ENCODE results near the gene CYP2E1. TPM values are rescaled to one million over a fixed set of nuclear protein-coding genes. Genes with fewer than 3 reads are reported as not detected.
"Not testable (repeated sequence)": the region's sequence is repeated elsewhere in the genome, so short reads cannot be mapped to it uniquely, and the experiment has no call there.

The CYP2E1 gene
- total RNA-seq, 1 donor from 2014 or later, result 3.1 TPM

GRCh38 chr10:133567119-133567518 is 40.0 kb downstream of the CYP2E1 start:
- H3K27ac Mint-ChIP-seq (ENCODE audit: unreplicated experiment), result no peak overlapping the region
- H3K4me1 Mint-ChIP-seq (ENCODE audit: unreplicated experiment), result no peaks in the 10 kb centered on the region
- H3K9me3 Mint-ChIP-seq (ENCODE audit: unreplicated experiment), result no peaks in the 10 kb centered on the region
- H3K4me3 Mint-ChIP-seq (ENCODE audit: unreplicated experiment), result no peak overlapping the region
- TF ChIP-seq CTCF (IDR thresholded peaks at IDR 0.05), result no peak
- no peak for DNase-seq (ENCODE audit: extremely low spot score, unreplicated experiment)
- no peaks in the 10 kb centered on the region for H3K36me3 Mint-ChIP-seq (ENCODE audit: unreplicated experiment)
- H3K27me3 Mint-ChIP-seq (ENCODE audit: unreplicated experiment), result no peaks in the 10 kb centered on the region

- Mint-ChIP-seq H3K36me3 (ENCODE audit: unreplicated experiment) (no peaks in the 10 kb centered on the region), H3K4me1 (ENCODE audit: unreplicated experiment) (no peaks in the 10 kb centered on the region), H3K9me3 (ENCODE audit: unreplicated experiment) (peaks cover under 1% of the 10 kb centered on the region), H3K4me3 (ENCODE audit: unreplicated experiment) (no peak overlapping the region), H3K27ac (ENCODE audit: unreplicated experiment) (no peak overlapping the region), H3K27me3 (ENCODE audit: unreplicated experiment) (no peaks in the 10 kb centered on the region)
- TF ChIP-seq CTCF (IDR thresholded peaks at IDR 0.05), result no peak
- DNase-seq (ENCODE audit: extremely low spot score, unreplicated experiment), result no peak
Measured at GRCh38 chr10:133567609-133568286, 40.6 kb downstream of the CYP2E1 start.

- no peaks in the 10 kb centered on the region for H3K4me1 Mint-ChIP-seq (ENCODE audit: unreplicated experiment)
- no peak overlapping the region for H3K4me3 Mint-ChIP-seq (ENCODE audit: unreplicated experiment)
- no peaks in the 10 kb centered on the region for H3K36me3 Mint-ChIP-seq (ENCODE audit: unreplicated experiment)
- no peak overlapping the region for H3K27ac Mint-ChIP-seq (ENCODE audit: unreplicated experiment)
- no peak for TF ChIP-seq CTCF (IDR thresholded peaks at IDR 0.05)
- H3K9me3 Mint-ChIP-seq (ENCODE audit: unreplicated experiment), result peaks cover 6% of the 10 kb centered on the region
- no peaks in the 10 kb centered on the region for H3K27me3 Mint-ChIP-seq (ENCODE audit: unreplicated experiment)
- no peak for DNase-seq (ENCODE audit: extremely low spot score, unreplicated experiment)
Measured at GRCh38 chr10:133568287-133568614, 41.1 kb downstream of the CYP2E1 start.

GRCh38 chr10:133568831-133569527 is 41.8 kb downstream of the CYP2E1 start:
- H3K27ac Mint-ChIP-seq (ENCODE audit: unreplicated experiment); H3K36me3 Mint-ChIP-seq (ENCODE audit: unreplicated experiment); H3K27me3 Mint-ChIP-seq (ENCODE audit: unreplicated experiment); H3K4me1 Mint-ChIP-seq (ENCODE audit: unreplicated experiment); DNase-seq (ENCODE audit: extremely low spot score, unreplicated experiment); H3K4me3 Mint-ChIP-seq (ENCODE audit: unreplicated experiment): not testable (repeated sequence)
- H3K9me3 Mint-ChIP-seq (ENCODE audit: unreplicated experiment), result peaks cover 13% of the 10 kb centered on the region

GRCh38 chr10:133569801-133570200 is 42.6 kb downstream of the CYP2E1 start:
- H3K27ac Mint-ChIP-seq (ENCODE audit: unreplicated experiment); H3K36me3 Mint-ChIP-seq (ENCODE audit: unreplicated experiment); DNase-seq (ENCODE audit: extremely low spot score, unreplicated experiment); H3K27me3 Mint-ChIP-seq (ENCODE audit: unreplicated experiment); H3K4me1 Mint-ChIP-seq (ENCODE audit: unreplicated experiment); H3K4me3 Mint-ChIP-seq (ENCODE audit: unreplicated experiment): not testable (repeated sequence)
- H3K9me3 Mint-ChIP-seq (ENCODE audit: unreplicated experiment), result peaks cover 17% of the 10 kb centered on the region

- peaks cover 17% of the 10 kb centered on the region for H3K9me3 Mint-ChIP-seq (ENCODE audit: unreplicated experiment)
- not testable (repeated sequence) for DNase-seq (ENCODE audit: extremely low spot score, unreplicated experiment); H3K36me3 Mint-ChIP-seq (ENCODE audit: unreplicated experiment); H3K4me1 Mint-ChIP-seq (ENCODE audit: unreplicated experiment); H3K27ac Mint-ChIP-seq (ENCODE audit: unreplicated experiment); H3K4me3 Mint-ChIP-seq (ENCODE audit: unreplicated experiment); H3K27me3 Mint-ChIP-seq (ENCODE audit: unreplicated experiment)
Measured at GRCh38 chr10:133572055-133572454, 44.9 kb downstream of the CYP2E1 start.

GRCh38 chr10:133573460-133573859 is 46.3 kb downstream of the CYP2E1 start:
- not testable (repeated sequence) for DNase-seq (ENCODE audit: extremely low spot score, unreplicated experiment); H3K27me3 Mint-ChIP-seq (ENCODE audit: unreplicated experiment); H3K27ac Mint-ChIP-seq (ENCODE audit: unreplicated experiment); H3K4me3 Mint-ChIP-seq (ENCODE audit: unreplicated experiment); H3K4me1 Mint-ChIP-seq (ENCODE audit: unreplicated experiment); H3K36me3 Mint-ChIP-seq (ENCODE audit: unreplicated experiment)
- peaks cover 17% of the 10 kb centered on the region for H3K9me3 Mint-ChIP-seq (ENCODE audit: unreplicated experiment)

- not testable (repeated sequence) for H3K27me3 Mint-ChIP-seq (ENCODE audit: unreplicated experiment)
Measured at GRCh38 chr10:133577037-133577436, 49.9 kb downstream of the CYP2E1 start.

More at GRCh38 chr10:133577037-133577436, 49.9 kb downstream of the CYP2E1 start:
- not testable (repeated sequence) for H3K36me3 Mint-ChIP-seq (ENCODE audit: unreplicated experiment); H3K4me1 Mint-ChIP-seq (ENCODE audit: unreplicated experiment); H3K27ac Mint-ChIP-seq (ENCODE audit: unreplicated experiment); H3K4me3 Mint-ChIP-seq (ENCODE audit: unreplicated experiment); DNase-seq (ENCODE audit: extremely low spot score, unreplicated experiment)
- peaks cover 17% of the 10 kb centered on the region for H3K9me3 Mint-ChIP-seq (ENCODE audit: unreplicated experiment)
